ENCODE data around the gene SEMA4G. TPM values are rescaled to one million over a fixed set of nuclear protein-coding genes. Genes with fewer than 3 reads are reported as not detected.

SEMA4G gene
- total and polyA plus RNA-seq, 2 of the 8 experiments (the other 6 are each of a cell fraction or from before 2014, with no cell fraction given) = 7.1 to 18.2 TPM

DNA sequence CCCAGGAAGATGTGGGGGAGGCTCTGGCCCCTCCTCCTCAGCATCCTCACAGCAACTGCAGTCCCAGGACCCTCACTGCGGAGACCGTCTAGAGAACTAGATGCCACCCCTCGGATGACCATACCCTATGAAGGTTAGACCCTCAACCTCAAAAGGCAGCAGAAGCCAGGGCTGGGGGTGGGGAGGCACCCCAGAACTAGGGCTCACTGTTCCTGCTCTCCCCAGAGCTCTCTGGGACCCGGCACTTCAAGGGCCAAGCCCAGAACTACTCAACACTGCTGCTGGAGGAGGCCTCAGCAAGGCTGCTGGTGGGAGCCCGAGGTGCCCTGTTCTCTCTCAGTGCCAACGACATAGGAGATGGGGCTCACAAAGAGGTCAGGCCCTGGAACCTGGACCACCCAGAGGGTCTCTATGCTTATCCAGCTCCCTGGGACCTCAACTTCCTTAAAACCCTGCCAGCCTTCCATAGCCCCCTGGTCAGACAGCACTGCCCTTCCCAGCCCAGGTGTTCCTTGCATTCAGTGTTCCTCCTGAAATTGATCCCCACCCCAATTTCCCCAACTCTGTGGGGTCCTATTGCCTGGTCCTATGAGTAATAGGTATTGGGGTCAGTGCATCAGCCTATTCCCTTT, 3.7 kb downstream of the SEMA4G start:
- Histone ChIP-seq H3K4me3 (ENCODE audit: extremely low read depth in 1 of 4, insufficient read depth in 2 of 4, low read depth in 3 of 4, low read length in 4 of 4) (no peak overlapping the region), H2AFZ (ENCODE audit: low read length) (no peak overlapping the region), H3K4ac (replicated peaks; ENCODE audit: insufficient read length, low read depth, low read length) (no peak overlapping the region), H4K8ac (ENCODE audit: extremely low read depth, insufficient read depth, low read length) (no peak overlapping the region), H3K4me2 (ENCODE audit: insufficient read depth in 1 of 2, low read depth in 2 of 2, low read length in 2 of 2) (no peak overlapping the region), H4K5ac (ENCODE audit: insufficient read length, low read depth, low read length) (no peak overlapping the region), H2BK15ac (ENCODE audit: low read length) (no peak overlapping the region), H3K4me1 (replicated peaks in 1 of 4; ENCODE audit: control insufficient read depth in 3 of 4, insufficient read depth in 4 of 4, low read length in 3 of 4) (peaks cover 7 to 19% (median 10%) of the 10 kb centered on the region in 4 experiments), H3K23me2 (ENCODE audit: low read depth, low read length) (peaks cover 9% of the 10 kb centered on the region), H2BK12ac (ENCODE audit: low read depth, low read length) (no peak overlapping the region), H4K20me1 (replicated peaks in 1 of 2; ENCODE audit: control insufficient read depth in 1 of 2, insufficient read depth in 2 of 2, low read length in 2 of 2) (peaks cover 0 to 11% of the 10 kb centered on the region in 2 experiments), H3K79me2 (ENCODE audit: control insufficient read depth in 1 of 2, insufficient read depth in 2 of 2, low read length in 2 of 2) (no peaks in the 10 kb centered on the region), H2BK120ac (replicated peaks; ENCODE audit: low read depth, low read length) (no peak overlapping the region), H3K56ac (replicated peaks; ENCODE audit: insufficient read length, low read depth, low read length) (no peak overlapping the region), H3K23ac (ENCODE audit: insufficient read length) (no peak overlapping the region), H4K91ac (replicated peaks; ENCODE audit: insufficient read length, low read length) (no peak overlapping the region), H3K36me3 (ENCODE audit: control insufficient read depth in 2 of 4, insufficient read depth in 4 of 4, low read length in 3 of 4) (no peaks in the 10 kb centered on the region), H2BK20ac (ENCODE audit: low read length) (no peak overlapping the region), H3K27me3 (replicated peaks in 1 of 4; ENCODE audit: control insufficient read depth in 3 of 4, extremely low read depth in 1 of 4, insufficient read depth in 3 of 4, low read length in 3 of 4) (peaks cover 0 to 3% (median 1%) of the 10 kb centered on the region in 4 experiments; a peak in 1 of 7 replicates), H3K27ac (ENCODE audit: low read depth, low read length) (no peak overlapping the region), H3K9ac (replicated peaks in 1 of 4; ENCODE audit: extremely low read depth in 1 of 4, low read depth in 3 of 4, low read length in 3 of 4) (no peak overlapping the region), H3K18ac (ENCODE audit: extremely low read depth, low read length) (no peak overlapping the region), H3K79me1 (ENCODE audit: low read depth, low read length) (no peaks in the 10 kb centered on the region), H2BK5ac (ENCODE audit: low read depth, low read length) (no peak overlapping the region), H3K9me3 (ENCODE audit: insufficient read depth in 2 of 2, low read depth in 1 of 2, low read length in 1 of 2) (no peaks in the 10 kb centered on the region), H3K14ac (ENCODE audit: insufficient read length) (no peak overlapping the region), H2AK5ac (ENCODE audit: low read depth, low read length) (no peak overlapping the region)
- FAIRE-seq = no peak
- 89% methylated on average over 6 of the region's 6 CpGs; no CpG with 5 or more reads in 1 of the 2 experiments for WGBS, 2 experiments (ENCODE audit: extremely low coverage in 1 of 2, insufficient coverage in 1 of 2, insufficient read length in 1 of 2, insufficient replicate concordance in 2 of 2, low coverage in 1 of 2, low lambda C conversion rate in 2 of 2, missing lambda C conversion rate in 1 of 2)
- POLR2A ChIA-PET (ENCODE audit: partially characterized antibody) = interaction anchor here (0.6 to 2.9 kb wide), 3 partner anchors 12 to 583 kb away, joined by 4 to 10 read pairs (median 6); no protein-coding TSS in a partner anchor
- DNase-seq (ENCODE audit: low read depth in 1 of 2, low spot score in 2 of 2) = no peak
- CTCF ChIA-PET (ENCODE audit: partially characterized antibody) = interaction anchor here (0.6 to 3.0 kb wide), 8 partner anchors 9 to 357 kb away, joined by 3 to 15 read pairs (median 4); no protein-coding TSS in a partner anchor
- TF ChIP-seq TCF12 (IDR thresholded peaks at IDR 0.05; ENCODE audit: low read depth, low read length) (no peak), SRF (IDR thresholded peaks at IDR 0.05; ENCODE audit: low read depth, low read length) (no peak), BRCA1 (IDR thresholded peaks at IDR 0.05; ENCODE audit: low read depth, low read length) (no peak), SIN3A (conservative IDR thresholded peaks at IDR 0.05 in 1 of 2, IDR thresholded peaks at IDR 0.05 in 1 of 2; ENCODE audit: low read depth in 1 of 2, low read length in 2 of 2) (no peak), SUZ12 (IDR thresholded peaks at IDR 0.05; ENCODE audit: low read length) (no peak), JUND (IDR thresholded peaks at IDR 0.05; ENCODE audit: low read length) (no peak), RFX5 (IDR thresholded peaks at IDR 0.05; ENCODE audit: borderline replicate concordance, low read depth, low read length) (no peak), SAP30 (IDR thresholded peaks at IDR 0.05; ENCODE audit: insufficient read depth, insufficient replicate concordance, low read length) (no peak), ZNF274 (IDR thresholded peaks at IDR 0.05; ENCODE audit: borderline replicate concordance, extremely low read depth, low read length) (no peak)
- TF ChIP-seq, protein P1, sequence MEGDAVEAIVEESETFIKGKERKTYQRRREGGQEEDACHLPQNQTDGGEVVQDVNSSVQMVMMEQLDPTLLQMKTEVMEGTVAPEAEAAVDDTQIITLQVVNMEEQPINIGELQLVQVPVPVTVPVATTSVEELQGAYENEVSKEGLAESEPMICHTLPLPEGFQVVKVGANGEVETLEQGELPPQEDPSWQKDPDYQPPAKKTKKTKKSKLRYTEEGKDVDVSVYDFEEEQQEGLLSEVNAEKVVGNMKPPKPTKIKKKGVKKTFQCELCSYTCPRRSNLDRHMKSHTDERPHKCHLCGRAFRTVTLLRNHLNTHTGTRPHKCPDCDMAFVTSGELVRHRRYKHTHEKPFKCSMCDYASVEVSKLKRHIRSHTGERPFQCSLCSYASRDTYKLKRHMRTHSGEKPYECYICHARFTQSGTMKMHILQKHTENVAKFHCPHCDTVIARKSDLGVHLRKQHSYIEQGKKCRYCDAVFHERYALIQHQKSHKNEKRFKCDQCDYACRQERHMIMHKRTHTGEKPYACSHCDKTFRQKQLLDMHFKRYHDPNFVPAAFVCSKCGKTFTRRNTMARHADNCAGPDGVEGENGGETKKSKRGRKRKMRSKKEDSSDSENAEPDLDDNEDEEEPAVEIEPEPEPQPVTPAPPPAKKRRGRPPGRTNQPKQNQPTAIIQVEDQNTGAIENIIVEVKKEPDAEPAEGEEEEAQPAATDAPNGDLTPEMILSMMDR (IDR thresholded peaks at IDR 0.05; ENCODE audit: control extremely low read depth in 1 of 3, insufficient read depth in 1 of 3, low read depth in 1 of 3, low read length in 3 of 3) = no peak

Measured in H1 (cell line).